GM19193 (cell line): Measurements from ENCODE around the gene FTO.

Source experiments
- POLR2A ChIP-seq: IDR thresholded peaks from 4 replicates; pipeline ENCODE4 v1.6.1; 2011; ENCODE audit not compliant: insufficient read depth, insufficient read length; ENCODE audit errors: extremely low read depth

FTO gene

DNA sequence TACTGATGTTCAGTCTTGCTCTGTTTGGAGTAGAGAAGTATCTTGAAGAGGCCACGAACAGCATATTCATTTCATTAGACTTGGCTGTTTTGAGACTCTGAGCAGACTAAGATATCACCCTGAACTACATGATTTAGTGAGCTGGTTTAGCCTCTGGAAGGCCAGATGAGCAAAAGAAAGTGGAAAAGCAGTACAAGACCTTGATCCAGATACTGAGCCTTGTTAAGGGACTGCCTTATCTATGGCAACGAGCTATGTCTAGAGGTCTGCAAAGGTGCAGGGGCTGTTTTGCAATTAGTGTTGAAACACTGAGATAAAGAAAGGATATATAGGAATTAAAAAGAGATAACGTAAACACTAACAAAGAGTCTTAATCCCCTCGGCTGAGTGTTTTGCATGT lies 351.2 kb downstream of the FTO start:
- TF ChIP-seq POLR2A = no peak

DNA sequence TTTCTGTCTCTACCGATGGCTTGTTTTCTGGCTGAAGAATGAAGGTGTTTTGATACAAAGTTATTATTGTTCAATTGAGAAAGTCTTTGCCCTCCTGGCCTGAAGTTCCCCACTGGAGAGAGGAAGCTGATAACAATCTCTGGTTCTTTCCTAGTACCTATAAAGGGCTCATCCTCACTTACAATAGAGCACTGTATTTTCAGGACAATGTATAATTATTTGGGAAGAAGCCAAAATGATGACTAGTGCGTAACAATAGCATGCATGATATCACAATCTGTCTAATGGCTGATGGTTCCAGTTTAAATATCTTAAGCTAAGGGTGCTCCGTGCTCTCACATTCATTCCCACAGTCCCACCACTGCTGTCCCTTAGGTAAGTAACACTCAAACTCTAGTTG lies 351.9 kb downstream of the FTO start:
- TF ChIP-seq POLR2A = no peak

DNA sequence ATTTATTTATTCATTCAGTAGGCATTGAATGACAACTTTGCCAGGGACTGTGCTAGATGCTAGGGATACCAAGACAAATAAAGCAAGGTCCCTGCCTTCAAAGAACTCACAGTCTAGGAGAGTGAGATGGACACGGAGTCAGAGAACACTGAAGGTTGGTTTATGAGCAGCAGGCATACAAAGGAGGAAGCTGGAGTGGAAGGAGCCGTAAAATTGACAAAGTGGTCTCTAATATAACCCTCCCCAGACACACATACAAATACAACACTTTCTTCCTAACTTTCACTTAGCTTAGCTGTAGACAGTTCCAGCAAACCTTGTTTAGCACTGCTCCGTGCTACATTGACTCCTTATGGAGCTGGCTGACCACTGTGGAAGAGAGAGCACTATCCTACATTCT lies 353.0 kb downstream of the FTO start:
- TF ChIP-seq POLR2A = no peak

DNA sequence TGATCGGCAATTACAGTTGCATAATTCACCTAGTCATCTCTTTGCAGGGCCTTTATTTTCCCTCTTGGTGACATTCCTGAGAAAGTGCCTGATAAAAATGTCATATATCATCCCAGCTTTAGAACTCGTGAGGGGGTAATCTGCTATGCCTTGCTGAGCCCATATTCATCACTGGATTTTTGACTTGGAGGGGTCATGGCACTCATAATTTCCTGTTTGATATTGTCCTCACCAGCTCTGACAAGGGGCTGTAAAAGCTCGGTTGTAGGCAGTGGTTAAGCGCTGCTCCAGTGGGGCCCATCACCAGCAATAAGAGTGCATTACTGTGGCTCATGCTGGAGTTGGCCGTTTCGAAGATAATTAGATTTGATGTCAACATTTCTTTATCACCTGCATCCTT lies 355.4 kb downstream of the FTO start:
- TF ChIP-seq POLR2A = no peak

DNA sequence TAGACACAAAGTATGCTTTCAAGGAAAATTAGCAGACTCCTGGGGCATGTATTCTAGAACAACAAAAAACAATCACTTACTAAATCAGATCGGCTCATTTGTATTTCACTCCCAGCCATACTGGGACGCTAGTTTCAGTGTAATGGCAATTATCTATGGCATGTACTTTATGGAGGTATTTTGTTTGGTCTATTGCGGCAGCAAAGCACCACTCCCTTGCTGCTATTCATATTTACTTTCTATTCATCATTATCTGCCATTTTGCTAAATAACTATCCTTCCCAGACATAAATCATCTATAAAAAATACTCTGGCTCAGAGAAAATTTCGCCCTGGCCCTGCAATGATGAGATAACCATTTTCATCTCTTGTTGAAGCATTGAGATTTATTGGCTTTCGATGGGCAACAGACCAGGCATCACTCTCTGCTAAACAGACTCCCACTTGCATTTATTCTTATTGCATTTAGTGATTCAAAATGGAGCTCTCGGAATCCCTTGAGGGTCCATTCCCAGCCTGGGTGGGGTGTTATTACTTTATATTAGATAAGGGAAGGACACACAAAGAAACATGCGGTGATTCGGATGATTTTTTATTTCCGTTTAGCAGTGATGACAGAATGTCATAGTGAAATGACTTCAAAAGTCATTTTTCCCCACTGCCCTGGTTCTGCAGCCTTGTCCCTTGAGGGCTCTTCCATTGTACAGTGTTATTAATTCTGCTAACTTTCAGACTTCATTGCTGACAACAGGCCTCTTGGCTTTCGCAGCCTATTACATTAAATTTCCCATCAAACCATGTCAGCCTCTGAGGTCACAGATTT lies 356.9 kb downstream of the FTO start:
- TF ChIP-seq POLR2A = no peak

DNA sequence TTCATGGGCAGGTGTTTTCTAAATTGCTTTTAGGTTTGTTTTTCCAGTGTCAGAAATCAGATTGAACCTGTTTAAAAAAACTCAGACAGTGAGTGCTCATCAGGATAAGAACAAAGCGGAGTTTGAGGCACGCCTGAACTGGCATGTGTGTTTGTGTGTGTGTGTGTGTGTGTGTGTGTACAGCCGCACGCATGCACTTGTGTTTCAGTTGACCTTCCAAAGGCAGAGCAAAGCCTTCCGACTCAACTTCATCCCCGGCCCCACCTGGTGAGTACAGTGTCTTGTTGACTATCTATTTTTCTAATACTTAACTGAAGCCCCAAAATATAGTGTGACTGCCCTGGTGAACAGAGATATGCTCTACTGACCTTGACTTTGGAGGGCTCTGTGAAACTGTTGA lies 357.5 kb downstream of the FTO start:
- no peak for TF ChIP-seq POLR2A

DNA sequence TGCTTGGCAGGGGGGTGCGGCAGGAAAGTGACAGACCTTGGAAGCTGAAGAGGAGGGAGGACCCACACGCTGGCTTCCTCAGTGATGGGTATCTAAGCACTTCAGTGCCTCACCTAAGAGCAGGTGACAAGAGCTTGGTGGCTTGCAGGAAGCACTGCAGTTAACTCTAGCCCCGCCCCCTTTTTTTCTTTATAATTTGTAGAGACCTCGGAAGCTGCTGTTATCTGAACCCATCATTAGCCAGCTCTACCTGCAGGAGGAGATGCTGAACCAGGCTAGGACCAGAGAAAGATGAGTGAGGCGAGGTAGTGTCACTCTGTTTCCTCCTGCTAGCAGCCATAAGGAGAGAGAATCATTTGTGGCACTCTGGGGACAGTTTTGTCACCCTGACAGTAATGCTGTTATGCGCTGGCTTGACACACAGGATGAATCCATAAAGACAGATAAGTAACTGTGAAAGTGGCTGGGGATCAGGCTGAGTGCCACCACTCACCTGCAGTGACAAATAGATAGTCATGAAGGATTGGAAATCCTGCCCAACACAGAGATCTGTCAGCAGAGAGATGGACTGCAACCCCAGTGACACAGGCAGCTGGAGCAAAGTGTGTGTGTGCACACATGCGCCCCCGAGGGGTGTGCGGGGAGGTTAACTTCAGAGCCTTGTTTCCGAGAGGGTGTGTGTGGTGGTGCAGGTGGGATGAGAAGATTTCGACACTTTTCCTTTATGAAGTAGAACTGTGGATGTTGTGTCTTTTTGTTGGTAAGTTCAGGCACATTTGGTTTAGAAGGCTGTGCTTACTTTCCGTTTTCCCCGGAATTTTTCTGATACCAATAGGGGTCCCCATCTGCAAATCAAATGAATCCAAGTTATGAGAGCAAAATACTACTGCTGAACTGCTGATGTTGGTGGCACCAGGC lies 358.7 kb downstream of the FTO start:
- TF ChIP-seq POLR2A = no peak

DNA sequence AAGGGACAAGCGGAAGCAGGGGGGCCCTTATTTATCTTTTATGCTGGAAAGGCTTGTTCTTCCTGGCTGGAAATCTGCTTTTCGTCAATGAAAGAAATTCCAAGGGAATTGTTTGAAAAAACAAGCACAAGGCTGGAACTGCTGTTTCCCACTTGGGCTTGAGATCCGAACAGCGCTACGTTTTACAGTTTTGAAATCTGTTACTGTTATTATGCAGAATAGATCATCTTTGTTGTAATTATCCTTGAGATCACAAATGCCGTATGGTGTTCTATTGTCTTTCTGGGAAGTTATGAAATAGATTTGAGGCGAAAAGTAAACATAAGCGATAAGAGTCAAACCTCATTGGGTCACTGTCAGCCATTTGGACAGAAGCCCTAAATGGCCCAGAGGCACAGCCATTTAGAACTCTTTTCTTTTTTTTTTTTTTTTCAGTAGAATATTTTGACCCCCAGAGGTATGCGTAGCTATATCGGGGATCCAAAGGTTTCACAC lies 359.4 kb downstream of the FTO start:
- no peak for TF ChIP-seq POLR2A

DNA sequence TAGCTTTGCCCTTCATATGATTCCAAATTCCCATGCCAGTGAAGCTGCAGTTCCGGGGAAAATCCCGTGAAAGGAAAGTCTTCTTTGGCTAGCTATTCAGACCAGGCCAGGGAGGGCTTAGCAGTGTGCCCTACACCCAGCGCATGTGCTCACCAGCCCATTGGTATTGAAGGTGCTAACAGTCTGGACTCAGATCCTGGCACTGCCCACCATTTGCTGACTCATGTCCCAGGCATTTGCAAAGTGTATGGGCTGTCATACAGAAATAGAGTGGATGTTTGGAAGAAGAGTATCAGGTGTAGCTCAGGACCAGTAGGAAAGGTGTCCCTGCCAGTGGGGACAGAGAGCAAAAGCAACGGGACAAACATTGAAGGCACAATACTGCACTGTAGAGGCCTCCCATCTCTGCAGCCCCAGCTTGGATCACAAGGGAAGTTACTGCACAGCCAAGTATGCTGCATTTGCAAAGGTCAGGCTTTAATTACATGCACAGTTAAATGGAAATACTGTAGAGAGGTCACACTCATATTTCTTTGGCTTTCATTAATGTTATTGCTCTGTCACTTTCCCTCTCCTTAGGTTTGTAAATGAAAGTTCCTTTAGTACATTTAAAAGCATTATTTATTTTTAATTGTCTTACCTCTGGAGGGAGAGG lies 362.6 kb downstream of the FTO start:
- no peak for TF ChIP-seq POLR2A

DNA sequence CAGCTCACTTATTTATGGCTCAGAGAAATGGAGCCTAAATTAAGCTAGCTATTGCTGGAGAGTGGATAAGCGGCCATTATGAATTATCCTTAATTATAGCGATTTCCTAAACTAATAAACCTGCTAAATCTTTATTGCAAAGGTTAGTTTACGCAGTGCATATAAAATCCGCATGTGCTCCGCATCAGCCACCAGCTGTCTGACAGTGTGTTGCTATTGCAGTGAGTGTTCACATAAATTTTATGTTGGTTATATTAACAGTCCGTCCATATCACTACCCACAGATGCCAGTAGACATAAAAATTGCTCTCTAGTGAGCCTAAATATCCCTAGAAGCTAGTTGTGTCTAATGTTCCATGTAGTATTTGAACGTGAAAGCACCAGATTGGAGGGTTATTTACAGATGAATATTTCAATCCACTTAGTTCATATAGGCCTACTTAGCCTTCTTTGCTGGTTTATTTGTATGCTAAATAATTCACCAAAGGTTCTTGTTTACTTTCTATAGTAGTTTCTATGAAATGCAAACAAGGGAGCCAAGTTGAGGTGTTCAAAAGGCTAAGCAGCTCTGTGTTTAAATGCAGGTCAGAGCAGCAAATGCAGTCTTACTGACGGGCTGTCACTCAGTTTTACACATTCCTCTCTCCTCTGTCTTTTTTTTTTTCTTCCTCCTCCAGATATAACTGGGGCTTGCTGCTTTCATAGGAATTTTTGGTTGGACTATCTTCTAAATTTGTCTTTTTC lies 363.5 kb downstream of the FTO start:
- TF ChIP-seq POLR2A = no peak

DNA sequence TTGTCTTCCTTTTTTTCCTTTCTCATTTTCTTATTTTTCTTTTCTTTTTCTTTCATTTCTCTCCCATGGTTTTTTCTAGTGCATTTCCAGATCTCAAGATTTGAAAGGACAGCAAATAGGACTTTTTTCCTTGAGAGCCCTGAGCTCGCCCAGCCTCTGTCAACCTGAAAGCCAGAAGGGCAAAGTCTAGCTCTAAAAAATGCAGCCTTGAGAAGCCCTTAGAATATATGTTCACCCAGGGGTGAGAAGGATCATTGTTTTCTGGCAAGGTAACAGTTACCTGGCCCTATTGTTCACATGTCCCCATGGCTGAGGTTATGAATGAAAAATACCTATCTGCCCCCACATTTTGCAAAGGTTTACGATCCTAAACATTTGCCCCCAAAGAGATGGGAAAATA lies 364.3 kb downstream of the FTO start:
- TF ChIP-seq POLR2A = no peak

DNA sequence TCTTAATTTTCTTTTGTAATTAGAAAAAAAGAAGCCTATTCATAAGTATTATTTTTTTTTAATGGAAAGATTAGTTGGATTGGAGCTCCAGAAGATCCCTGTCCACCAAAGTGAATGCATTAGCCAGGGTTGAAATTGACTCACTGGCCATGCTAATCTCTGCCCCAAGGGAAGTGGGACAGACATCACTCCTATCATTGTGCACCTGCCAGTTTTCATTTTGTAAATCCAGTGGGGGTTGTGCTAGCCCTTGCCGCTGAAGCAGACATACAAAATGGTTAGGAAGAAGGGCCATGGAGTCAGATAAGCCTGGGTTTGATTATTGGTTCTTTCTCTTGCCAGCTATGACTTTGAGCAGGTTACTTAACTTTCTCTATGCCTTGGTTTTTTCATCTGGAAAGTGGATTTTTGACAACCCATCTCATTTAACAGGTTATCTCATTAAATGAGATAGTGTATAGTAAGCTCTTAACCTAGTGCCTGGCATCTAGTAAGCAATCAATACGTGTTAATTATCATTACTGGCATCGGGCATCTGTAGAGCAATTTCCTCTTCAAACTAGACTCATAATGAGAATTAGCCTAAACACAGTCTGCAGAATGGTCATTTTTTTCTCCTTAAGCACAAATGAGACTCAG lies 365.8 kb downstream of the FTO start:
- no peak for TF ChIP-seq POLR2A

DNA sequence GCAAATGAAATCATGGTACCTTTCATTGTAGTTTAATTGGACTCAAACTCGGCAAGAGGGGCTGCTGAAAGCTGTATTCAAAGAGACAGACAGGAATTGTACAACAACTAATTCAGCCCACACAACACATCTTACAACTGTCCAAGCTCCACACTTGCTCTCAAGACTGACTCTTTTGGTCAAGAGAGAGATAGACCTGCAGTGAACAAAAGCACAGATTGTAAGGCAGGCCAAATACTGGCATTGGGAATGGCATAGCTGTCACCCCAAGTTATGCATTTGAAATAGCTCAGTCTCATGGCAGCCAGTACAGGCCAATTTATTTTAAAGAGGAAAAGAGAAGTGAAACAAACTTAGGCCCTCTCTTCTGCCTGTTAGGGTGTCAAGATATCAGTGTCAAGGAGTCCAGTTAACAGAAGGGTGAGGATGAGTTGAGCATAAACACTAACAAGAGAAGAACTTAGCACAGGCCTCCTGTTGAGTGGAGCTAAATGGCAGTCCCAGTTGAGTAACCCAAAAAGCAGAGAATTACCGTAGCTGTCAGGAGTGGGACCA lies 366.9 kb downstream of the FTO start:
- no peak for TF ChIP-seq POLR2A

DNA sequence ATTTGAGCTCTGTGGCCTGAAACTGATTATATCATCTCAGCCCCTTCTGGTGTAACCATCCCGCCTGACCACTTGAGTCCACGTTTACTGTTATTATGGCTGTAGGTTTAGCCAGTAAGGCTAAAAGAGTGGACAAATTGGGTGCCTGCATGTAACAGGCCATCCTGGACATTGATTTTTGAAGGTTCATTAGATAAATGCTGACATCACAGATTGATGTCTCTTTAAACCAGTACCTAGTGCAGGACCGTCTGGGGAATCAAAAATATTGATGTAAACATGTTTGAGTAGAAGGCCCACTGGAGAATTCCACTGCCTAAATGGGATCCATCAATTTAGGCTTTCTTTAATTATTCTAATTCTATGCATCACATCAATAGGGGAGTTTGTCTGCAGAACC lies 367.6 kb downstream of the FTO start:
- no peak for TF ChIP-seq POLR2A

DNA sequence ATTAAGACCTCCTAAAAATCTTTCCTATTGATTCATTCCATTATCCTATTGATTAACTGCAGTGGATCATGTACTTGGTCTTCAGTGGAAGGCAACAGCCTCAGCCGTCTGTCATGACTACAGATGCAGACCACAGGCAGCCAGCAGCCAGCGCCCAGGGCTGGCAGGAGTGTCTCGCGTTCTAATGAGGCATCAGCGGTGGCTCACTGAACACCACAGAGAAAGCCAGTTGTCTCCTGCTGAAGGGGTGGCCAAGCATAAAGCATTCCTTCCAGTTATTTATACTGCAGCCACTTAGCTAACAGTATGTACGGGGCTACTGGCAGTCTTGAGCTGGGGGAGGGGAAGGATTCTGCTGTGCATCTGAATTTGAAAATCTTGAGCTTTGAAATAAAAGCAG lies 368.3 kb downstream of the FTO start:
- TF ChIP-seq POLR2A = no peak

DNA sequence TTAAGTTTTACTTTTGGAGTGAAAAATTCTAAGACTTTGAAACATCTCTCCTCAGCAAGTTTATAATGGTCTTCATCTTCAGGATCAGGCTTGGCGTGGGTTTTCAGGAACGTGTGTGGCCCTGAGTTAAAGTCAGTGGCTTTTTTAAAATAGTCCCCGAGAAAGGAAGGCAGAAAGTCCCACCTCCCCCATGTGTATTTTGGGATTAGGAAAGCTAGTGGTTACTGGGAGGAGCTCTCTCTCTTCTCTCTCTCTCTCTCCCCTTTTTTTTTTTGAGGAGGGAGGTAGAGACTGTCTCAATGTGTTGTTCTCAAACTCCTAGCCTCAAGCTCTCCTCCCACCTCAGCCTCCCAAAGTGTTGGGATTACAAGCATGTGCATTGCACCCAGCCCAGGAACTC lies 369.4 kb downstream of the FTO start:
- no peak for TF ChIP-seq POLR2A
